GM23338 (cell line): ENCODE measurements around the gene PMEL. TPM values are rescaled to one million over a fixed set of nuclear protein-coding genes. Genes with fewer than 3 reads are reported as not detected.
"Not testable (repeated sequence)": the region's sequence is repeated elsewhere in the genome, so short reads cannot be mapped to it uniquely, and the experiment has no call there.

Experiments used
- ATAC-seq: fragments of 200-7000 bp; cut with Tn5 transposase; 3 replicates; pipeline ENCODE4 v1.9.1; 2020
- DNase-seq: peaks from one replicate; pipeline ENCODE4 v3.0.0-alpha.2; 2015; ENCODE audit warnings: low spot score
- H2AFZ ChIP-seq: fragments of 200-600 bp; sonication (generic); 2 replicates; pipeline ENCODE4 v1.8.0; 2016; ENCODE audit warnings: antibody characterized with exemption, mild to moderate bottlenecking, moderate library complexity
- H3F3A ChIP-seq: fragments of 200-600 bp; sonication (generic); replicated peaks from 2 replicates; pipeline ENCODE4 v1.8.0; 2017; ENCODE audit warnings: antibody characterized with exemption, mixed run types, low read depth
- H3K27ac ChIP-seq: fragments of 200-600 bp; sonication (generic); 2 replicates; pipeline ENCODE4 v1.6.1; 2016; ENCODE audit warnings: low read depth
- H3K27me3 ChIP-seq: fragments of 200-600 bp; sonication (generic); 2 replicates; pipeline ENCODE4 v1.8.0; 2016; ENCODE audit warnings: mild to moderate bottlenecking, mixed run types, moderate library complexity; ENCODE audit not compliant: insufficient read depth
- H3K36me3 ChIP-seq: fragments of 200-600 bp; sonication (generic); 2 replicates; pipeline ENCODE4 v1.8.0; 2016; ENCODE audit warnings: mild to moderate bottlenecking; ENCODE audit not compliant: insufficient read depth
- H3K4me1 ChIP-seq: fragments of 200-600 bp; sonication (generic); 2 replicates; pipeline ENCODE4 v1.8.0; 2016; ENCODE audit warnings: mild to moderate bottlenecking, moderate library complexity; ENCODE audit not compliant: insufficient read depth
- H3K4me2 ChIP-seq: fragments of 200-600 bp; sonication (generic); 2 replicates; pipeline ENCODE4 v1.7.1; 2017; ENCODE audit warnings: mixed run types
- H3K4me3 ChIP-seq: fragments of 200-600 bp; sonication (generic); 2 replicates; pipeline ENCODE4 v1.6.1; 2016; ENCODE audit warnings: mixed run types
- H3K79me2 ChIP-seq: fragments of 200-600 bp; sonication (generic); replicated peaks from 2 replicates; pipeline ENCODE4 v1.8.0; 2017; ENCODE audit warnings: mild to moderate bottlenecking; ENCODE audit not compliant: insufficient read depth
- H3K9me2 ChIP-seq: fragments of 200-600 bp; sonication (generic); 2 replicates; pipeline ENCODE4 v1.8.0; 2017; ENCODE audit not compliant: insufficient read depth
- H4K20me1 ChIP-seq: fragments of 200-600 bp; sonication (generic); replicated peaks from 2 replicates; pipeline ENCODE4 v1.8.0; 2017; ENCODE audit warnings: mild to moderate bottlenecking; ENCODE audit not compliant: insufficient read depth
- H3K27ac Mint-ChIP-seq: 2 replicates; pipeline ENCODE4 v1.8.0; 2020; ENCODE audit warnings: inconsistent platforms, mild to moderate bottlenecking, moderate library complexity, mixed read lengths
- H3K27me3 Mint-ChIP-seq: 3 replicates; pipeline ENCODE4 v1.8.0; 2022; ENCODE audit warnings: low read depth, mild to moderate bottlenecking, moderate library complexity, mixed read lengths, inconsistent platforms; ENCODE audit not compliant: insufficient read depth, poor library complexity
- H3K36me3 Mint-ChIP-seq: 3 replicates; pipeline ENCODE4 v1.8.0; 2021; ENCODE audit warnings: low read depth, mild to moderate bottlenecking, inconsistent platforms, moderate library complexity, mixed read lengths
- H3K4me1 Mint-ChIP-seq: 3 replicates; pipeline ENCODE4 v1.8.0; 2020; ENCODE audit warnings: mild to moderate bottlenecking, inconsistent platforms, mixed read lengths
- H3K4me3 Mint-ChIP-seq: 3 replicates; pipeline ENCODE4 v1.8.0; 2021; ENCODE audit warnings: moderate library complexity, mild to moderate bottlenecking, inconsistent platforms, mixed read lengths
- H3K9me3 Mint-ChIP-seq: 3 replicates; pipeline ENCODE4 v1.8.0; 2020; ENCODE audit warnings: moderate library complexity, mild to moderate bottlenecking, inconsistent platforms, mixed read lengths
- CTCF ChIP-seq, 2 experiments: fragments of 200-600 bp in 1 of 2; sonication (generic) in 1 of 2; conservative IDR thresholded peaks; 2 replicates each; pipeline versions ENCODE4 v1.5.1 to v1.6.1; 2016 to 2017; ENCODE audit warnings: antibody characterized with exemption in 2 of 2, low read depth in 2 of 2, mild to moderate bottlenecking in 2 of 2, moderate library complexity in 1 of 2
- ETS1 ChIP-seq: IDR thresholded peaks from 2 replicates; pipeline ENCODE4 v1.6.1; 2016; ENCODE audit warnings: antibody characterized with exemption
- EZH2phosphoT487 ChIP-seq: fragments of 200-600 bp; sonication (generic); IDR thresholded peaks from one replicate; pipeline ENCODE4 v1.8.1; 2018; ENCODE audit warnings: antibody characterized with exemption; ENCODE audit not compliant: unreplicated experiment
- JUNB ChIP-seq: IDR thresholded peaks from one replicate; pipeline ENCODE4 v1.6.1; 2016; ENCODE audit warnings: antibody characterized with exemption; ENCODE audit not compliant: unreplicated experiment
- POLR2AphosphoS5 ChIP-seq: IDR thresholded peaks from 2 replicates; pipeline ENCODE4 v1.6.1; 2016; ENCODE audit warnings: antibody characterized with exemption, low read depth
- REST ChIP-seq: IDR thresholded peaks from one replicate; pipeline ENCODE4 v1.6.1; 2018; ENCODE audit warnings: antibody characterized with exemption; ENCODE audit not compliant: unreplicated experiment
- STAT1 ChIP-seq: IDR thresholded peaks from one replicate; pipeline ENCODE4 v1.6.1; 2016; ENCODE audit warnings: antibody characterized with exemption; ENCODE audit not compliant: unreplicated experiment
- ZNF331 ChIP-seq: fragments of 250-450 bp; sonication (Bioruptor Pico); IDR thresholded peaks from 2 replicates; pipeline ENCODE4 v1.5.0; 2020; ENCODE audit warnings: low read depth, mild to moderate bottlenecking, moderate library complexity
- polyA plus RNA-seq: library from polyadenylated mRNA; unstranded; fragments of >200 nt; fragmentation: Nextera tagmentation; extraction: Ambion mirVana; gene quantifications from 2 replicates; pipeline ENCODE4 v1.2.1, GENCODE V29; 2016
- total RNA-seq: library from RNA; depleted of rRNA; stranded (reverse); fragments of >200 nt; shearing (Covaris generic); gene quantifications from 2 replicates; pipeline ENCODE4 v1.2.3, GENCODE V29; 2014

PMEL gene
- total and polyA plus RNA-seq, 2 experiments from 2014 or later: 68.1 to 108 TPM

- no peak for TF ChIP-seq ETS1
Observed at GRCh38 chr12:55922126-55922525, 43.7 kb downstream of the PMEL start (continued).

- Histone ChIP-seq H3K27ac (peak overlapping the region; percentile 63; the same call in 1 of the 2 replicates), H3K79me2 (peaks cover 100% of the 10 kb centered on the region), H4K20me1 (peaks cover 25% of the 10 kb centered on the region)
- not testable (repeated sequence) for H3F3A ChIP-seq, H3K4me3 ChIP-seq, H3K4me2 ChIP-seq, H3K9me3 Mint-ChIP-seq, H3K4me1 Mint-ChIP-seq, H2AFZ ChIP-seq, DNase-seq, H3K9me2 ChIP-seq, H3K27me3 ChIP-seq, H3K4me3 Mint-ChIP-seq, ATAC-seq, H3K4me1 ChIP-seq, H3K36me3 ChIP-seq, H3K27me3 Mint-ChIP-seq, H3K27ac Mint-ChIP-seq
- peaks cover 38% of the 10 kb centered on the region for H3K36me3 Mint-ChIP-seq
Observed at GRCh38 chr12:55919032-55919431, 46.8 kb downstream of the PMEL start.

- Mint-ChIP-seq H3K27ac (no peak overlapping the region), H3K27me3 (no peaks in the 10 kb centered on the region), H3K36me3 (peaks cover 34% of the 10 kb centered on the region), H3K4me1 (no peaks in the 10 kb centered on the region; the same call in 2 of the 3 replicates), H3K9me3 (no peaks in the 10 kb centered on the region; the same call in 2 of the 3 replicates), H3K4me3 (no peak overlapping the region)
- no peaks in the 10 kb centered on the region for H3K27me3 ChIP-seq
- H3K4me1 ChIP-seq: no peaks in the 10 kb centered on the region
- TF ChIP-seq STAT1 (no peak), REST (no peak), JUNB (no peak), CTCF (conservative IDR thresholded peaks at IDR 0.05; ENCODE audit: low read depth in 2 of 2) (no peak), EZH2phosphoT487 (no peak), POLR2AphosphoS5 (no peak), ZNF331 (CRISPR knock-in tag) (no peak)
- H3K27ac ChIP-seq: no peak overlapping the region
- H3K4me2 ChIP-seq: no peak overlapping the region
- H3F3A ChIP-seq: no peaks in the 10 kb centered on the region
- peaks cover 33% of the 10 kb centered on the region for H4K20me1 ChIP-seq
- ATAC-seq: no peak
- peaks cover 5% of the 10 kb centered on the region; the same call in 1 of the 2 replicates for H3K36me3 ChIP-seq
- H2AFZ ChIP-seq: no peak overlapping the region
- no peaks in the 10 kb centered on the region for H3K9me2 ChIP-seq
- H3K79me2 ChIP-seq: peaks cover 98% of the 10 kb centered on the region
- H3K4me3 ChIP-seq: no peak overlapping the region
- no peak for DNase-seq
Observed at GRCh38 chr12:55915482-55915859, 50.4 kb downstream of the PMEL start.
